Stimulated activated effector memory CD8-positive, alpha-beta T cell treated with anti-CD3 and anti-CD28 coated beads, Interleukin-12 subunit alpha, Interleukin-12 subunit beta, amount 100 ng/mL, for 72 hours (primary cell): Measurements from ENCODE around the gene GAS2L1.

Source experiments
- ATAC-seq: fragments of 150-1000 bp; cut with Tn5 transposase; 2 replicates; pipeline ENCODE4 v1.10.0; 2021
- DNase-seq, 2 donors: peaks; one replicate each; pipeline ENCODE4 v3.0.0; 2021 to 2022; ENCODE audit warnings: low spot score in 2 of 2
- H3K27ac Mint-ChIP-seq: one replicate; pipeline ENCODE4 v1.8.0; 2022; ENCODE audit warnings: mild to moderate bottlenecking, mixed read lengths
- H3K36me3 Mint-ChIP-seq: one replicate; pipeline ENCODE4 v1.8.0; 2022; ENCODE audit warnings: mild to moderate bottlenecking, mixed read lengths
- H3K4me1 Mint-ChIP-seq: one replicate; pipeline ENCODE4 v1.8.0; 2022; ENCODE audit warnings: mixed read lengths
- H3K4me3 Mint-ChIP-seq: one replicate; pipeline ENCODE4 v1.8.0; 2022; ENCODE audit warnings: mild to moderate bottlenecking, mixed read lengths
- H3K9me3 Mint-ChIP-seq: one replicate; pipeline ENCODE4 v1.8.0; 2022; ENCODE audit warnings: mixed read lengths

GAS2L1 gene

GRCh38 chr22:29312218-29313125, 6.0 kb downstream of the GAS2L1 start:
- Mint-ChIP-seq H3K4me3 (no peak overlapping the region), H3K4me1 (peaks cover 45% of the 10 kb centered on the region), H3K36me3 (no peaks in the 10 kb centered on the region), H3K27ac (peak overlapping the region; percentile 32), H3K9me3 (no peaks in the 10 kb centered on the region)
- no peak for DNase-seq
- ATAC-seq = no peak

DNA sequence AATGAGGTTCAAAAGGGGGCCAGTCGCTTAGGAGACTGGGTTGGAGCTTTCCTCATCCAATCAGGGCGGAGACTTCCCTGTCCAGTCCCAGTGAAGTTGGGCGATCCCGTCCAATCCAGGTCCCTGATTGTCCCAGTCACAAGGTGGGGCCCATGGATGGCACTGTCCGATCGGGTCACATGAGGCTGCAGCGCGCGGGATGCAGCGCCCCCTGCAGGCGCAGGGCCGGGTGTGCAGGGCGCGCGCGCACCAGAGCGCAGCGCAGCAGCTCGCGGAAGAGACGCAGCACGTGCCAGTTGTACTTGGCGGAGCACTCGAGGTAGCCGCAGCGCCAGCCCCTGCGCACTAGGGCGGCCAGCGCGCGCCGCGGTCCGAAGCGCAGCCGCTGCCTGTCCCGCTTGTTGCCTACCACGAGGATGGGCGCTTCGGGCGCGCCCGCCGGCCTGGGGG, 6.7 kb downstream of the GAS2L1 start:
- Mint-ChIP-seq H3K9me3 (no peaks in the 10 kb centered on the region), H3K4me1 (peaks cover 42% of the 10 kb centered on the region), H3K4me3 (peak overlapping the region; percentile 51), H3K36me3 (no peaks in the 10 kb centered on the region), H3K27ac (no peak overlapping the region)
- ATAC-seq = peak; percentile 27
- no peak for DNase-seq

DNA sequence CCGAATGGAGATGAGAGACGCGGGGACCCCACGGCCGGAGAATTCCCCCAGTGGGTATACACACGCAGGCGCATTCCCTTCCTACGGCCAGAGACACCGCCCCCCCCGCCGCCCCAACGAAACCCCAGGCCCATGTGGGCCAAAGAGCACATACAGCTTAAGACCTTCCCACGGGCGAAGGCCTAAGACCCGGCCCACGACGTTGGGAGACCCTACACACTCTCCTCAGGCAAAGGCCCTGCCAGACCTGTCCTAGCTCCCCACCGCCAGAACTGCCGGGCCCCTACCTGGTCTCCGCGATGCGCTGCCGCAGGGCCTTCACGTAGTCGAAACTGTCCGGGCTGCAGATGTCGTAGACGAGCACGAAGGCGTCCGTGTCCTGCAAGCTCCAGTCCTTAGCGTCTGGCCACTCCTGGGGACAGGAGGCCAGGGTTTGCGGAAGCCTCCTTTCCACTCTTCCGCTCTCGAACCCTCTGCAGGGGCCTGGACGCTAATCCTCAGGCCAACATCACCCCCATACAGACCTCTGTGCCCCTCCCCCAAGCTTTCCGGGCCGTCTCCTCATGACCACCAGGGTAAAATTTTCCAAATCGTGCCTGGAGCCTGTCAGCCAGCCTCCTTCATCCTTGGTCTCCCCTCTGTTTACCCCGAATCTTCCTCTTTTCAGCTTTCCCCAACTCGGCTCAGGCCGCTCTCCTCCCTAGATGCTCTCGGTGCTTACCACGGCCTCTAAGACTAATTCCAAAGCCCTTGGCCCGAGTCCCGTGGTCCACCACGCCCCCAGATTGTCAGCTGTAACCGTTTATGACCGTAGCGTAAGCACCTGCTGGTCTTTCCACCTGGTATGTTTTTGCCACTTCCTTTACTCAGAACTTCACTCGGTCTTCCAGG, 7.4 kb downstream of the GAS2L1 start:
- no peaks in the 10 kb centered on the region for H3K9me3 Mint-ChIP-seq
- ATAC-seq (no peak), DNase-seq (no peak)
- peaks cover 35% of the 10 kb centered on the region for H3K4me1 Mint-ChIP-seq
- peak overlapping the region; percentile 51 for H3K4me3 Mint-ChIP-seq
- H3K36me3 Mint-ChIP-seq = no peaks in the 10 kb centered on the region
- no peak overlapping the region for H3K27ac Mint-ChIP-seq

- Mint-ChIP-seq H3K9me3 (no peaks in the 10 kb centered on the region), H3K4me1 (peaks cover 26% of the 10 kb centered on the region), H3K4me3 (peak overlapping the region; percentile 51), H3K36me3 (no peaks in the 10 kb centered on the region), H3K27ac (no peak overlapping the region)
- DNase-seq (no peak), ATAC-seq (no peak)
Measured at GRCh38 chr22:29314537-29315285, 8.3 kb downstream of the GAS2L1 start.

- H3K27ac Mint-ChIP-seq = no peak within 1 kb of the TSS
Measured at GRCh38 chr22:29315286-29316140, 9.1 kb downstream of the GAS2L1 start, which contains the start of gene RASL10A. TSS of gene RASL10A (minus strand) at chr22:29315697. CDS start at chr22:29315246, 451 bp downstream.

DNA sequence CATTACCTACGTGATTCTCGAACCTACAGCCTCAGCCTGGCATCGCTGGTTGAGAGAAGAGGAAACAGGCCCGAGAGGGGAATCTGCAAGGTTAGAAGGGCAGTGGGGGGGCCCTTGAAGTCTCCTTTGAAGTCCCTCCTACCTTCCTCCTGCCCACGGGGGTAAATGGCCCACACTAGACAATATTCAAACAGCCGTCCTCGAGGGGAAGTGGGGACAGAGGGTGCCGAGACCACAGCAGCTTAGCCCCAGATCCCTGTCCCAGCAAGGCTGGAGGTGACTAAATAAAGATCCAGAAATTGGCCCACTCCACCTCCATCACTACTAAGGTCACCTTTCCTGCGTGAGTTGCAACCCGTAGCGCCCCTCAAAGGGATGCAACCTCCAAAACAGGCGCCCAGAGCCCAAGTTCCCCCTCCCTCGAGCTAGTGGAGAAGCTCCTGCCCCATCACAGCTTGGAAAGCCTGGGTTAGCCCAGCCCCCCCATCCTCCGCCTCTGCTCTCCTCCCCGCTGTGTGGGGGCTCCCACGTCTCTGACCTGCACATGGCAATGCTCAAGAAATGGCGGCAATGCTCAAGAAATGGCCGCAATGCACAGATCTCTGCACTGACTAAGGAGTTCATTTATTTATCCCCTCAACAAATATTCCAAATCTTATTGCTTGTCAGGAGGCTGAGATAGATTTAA, 9.8 kb downstream of the GAS2L1 start:
- Mint-ChIP-seq H3K4me1 (peaks cover 25% of the 10 kb centered on the region), H3K4me3 (no peak overlapping the region), H3K9me3 (no peaks in the 10 kb centered on the region), H3K27ac (no peak overlapping the region), H3K36me3 (no peaks in the 10 kb centered on the region)
- no peak for ATAC-seq
- DNase-seq = no peak

More at GRCh38 chr22:29315286-29316140, 9.1 kb downstream of the GAS2L1 start, which contains the start of gene RASL10A:
- H3K9me3 Mint-ChIP-seq = no peaks in the 10 kb centered on the region
- no peak for DNase-seq
- peak within 1 kb of the TSS; percentile 51 for H3K4me3 Mint-ChIP-seq
- H3K4me1 Mint-ChIP-seq = peaks cover 25% of the 10 kb centered on the region
- H3K36me3 Mint-ChIP-seq = no peaks in the 10 kb centered on the region
- no peak for ATAC-seq

DNA sequence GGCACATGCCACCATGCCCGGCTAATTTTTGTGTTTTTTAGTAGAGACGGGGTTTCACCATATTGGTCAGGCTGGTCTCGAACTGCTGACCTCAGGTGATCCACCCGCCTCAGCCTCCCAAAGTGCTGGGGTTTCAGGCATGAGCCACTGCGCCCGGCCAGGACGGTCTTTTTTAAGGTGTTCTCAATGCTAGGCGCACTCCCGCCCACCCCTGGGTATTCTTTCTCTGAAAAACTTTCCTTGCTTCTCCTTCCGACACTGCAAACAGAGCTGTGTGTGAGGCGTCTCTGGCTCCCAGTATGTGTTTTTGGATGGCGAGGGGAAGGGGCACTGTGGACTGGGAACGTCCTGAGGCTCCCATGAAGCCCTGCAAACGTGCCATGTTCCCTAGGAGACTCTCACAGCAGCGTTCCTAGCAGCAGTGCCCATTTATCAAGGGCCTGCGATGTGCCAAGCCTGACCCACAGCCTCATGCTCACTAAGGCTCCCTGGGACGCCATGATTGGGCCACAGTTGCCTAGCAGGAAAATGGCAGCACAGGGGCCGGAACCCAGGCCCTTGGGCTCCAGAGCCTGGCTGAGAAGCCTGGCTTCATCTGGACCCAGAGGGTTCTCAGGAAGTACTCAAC, 11.5 kb downstream of the GAS2L1 start:
- H3K9me3 Mint-ChIP-seq = no peaks in the 10 kb centered on the region
- H3K36me3 Mint-ChIP-seq = no peaks in the 10 kb centered on the region
- H3K27ac Mint-ChIP-seq = no peak overlapping the region
- ATAC-seq (no peak), DNase-seq (no peak)
- H3K4me1 Mint-ChIP-seq = peaks cover 18% of the 10 kb centered on the region
- no peak overlapping the region for H3K4me3 Mint-ChIP-seq

GRCh38 chr22:29319072-29319471, 12.6 kb downstream of the GAS2L1 start:
- ATAC-seq = no peak
- peaks cover 2% of the 10 kb centered on the region for H3K36me3 Mint-ChIP-seq
- no peak overlapping the region for H3K4me3 Mint-ChIP-seq
- H3K4me1 Mint-ChIP-seq = peaks cover 8% of the 10 kb centered on the region
- H3K27ac Mint-ChIP-seq = no peak overlapping the region
- DNase-seq = no peak
- no peaks in the 10 kb centered on the region for H3K9me3 Mint-ChIP-seq

DNA sequence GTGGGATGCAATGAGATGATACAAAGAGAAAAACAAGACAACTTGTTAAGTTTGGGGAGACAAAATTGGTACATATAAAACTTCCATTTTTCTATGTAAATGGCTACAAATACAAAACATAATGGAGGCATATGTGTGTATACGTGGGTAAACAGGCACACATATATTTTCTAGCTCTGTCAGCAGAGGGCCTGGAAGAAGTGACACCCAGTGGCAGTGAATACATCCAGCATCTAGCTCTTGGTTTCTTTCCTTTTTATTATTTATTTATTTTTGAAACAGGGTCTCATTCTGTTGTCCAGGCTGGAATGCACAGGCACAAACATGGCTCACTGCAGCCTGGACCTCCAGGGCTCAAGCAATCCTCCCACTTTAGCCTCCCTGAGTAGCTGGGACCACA, 14.1 kb downstream of the GAS2L1 start:
- DNase-seq = no peak
- no peak for ATAC-seq
- H3K27ac Mint-ChIP-seq = no peak overlapping the region
- H3K9me3 Mint-ChIP-seq = no peaks in the 10 kb centered on the region
- peaks cover 4% of the 10 kb centered on the region for H3K36me3 Mint-ChIP-seq
- no peak overlapping the region for H3K4me3 Mint-ChIP-seq
- no peaks in the 10 kb centered on the region for H3K4me1 Mint-ChIP-seq

DNA sequence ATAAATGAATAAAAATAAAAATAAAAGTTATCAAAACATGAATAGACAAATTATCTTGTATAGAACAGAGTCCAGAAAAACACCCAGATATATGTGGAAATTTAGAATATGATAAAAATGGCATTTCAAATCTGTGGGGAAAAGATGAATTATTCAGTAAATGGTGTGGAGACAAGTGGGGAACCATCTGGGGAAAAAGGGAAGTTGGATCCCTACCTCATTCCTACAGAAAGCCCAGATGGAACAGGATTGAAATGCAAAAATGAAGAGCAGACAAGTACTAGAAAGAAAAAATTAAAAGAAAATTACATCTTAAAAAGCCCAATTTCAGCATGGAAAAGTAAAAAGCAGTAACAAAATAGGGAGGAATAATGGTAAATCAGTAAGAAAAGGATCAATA, 17.2 kb downstream of the GAS2L1 start:
- Mint-ChIP-seq H3K36me3 (peaks cover 4% of the 10 kb centered on the region), H3K9me3 (no peaks in the 10 kb centered on the region), H3K4me3 (no peak overlapping the region), H3K27ac (peak overlapping the region; percentile 8), H3K4me1 (no peaks in the 10 kb centered on the region)
- DNase-seq (no peak), ATAC-seq (no peak)

GRCh38 chr22:29325356-29325755, 18.9 kb downstream of the GAS2L1 start:
- Mint-ChIP-seq H3K36me3 (peaks cover 10% of the 10 kb centered on the region), H3K9me3 (no peaks in the 10 kb centered on the region), H3K4me3 (no peak overlapping the region), H3K4me1 (no peaks in the 10 kb centered on the region), H3K27ac (no peak overlapping the region)
- DNase-seq = no peak
- ATAC-seq = no peak

DNA sequence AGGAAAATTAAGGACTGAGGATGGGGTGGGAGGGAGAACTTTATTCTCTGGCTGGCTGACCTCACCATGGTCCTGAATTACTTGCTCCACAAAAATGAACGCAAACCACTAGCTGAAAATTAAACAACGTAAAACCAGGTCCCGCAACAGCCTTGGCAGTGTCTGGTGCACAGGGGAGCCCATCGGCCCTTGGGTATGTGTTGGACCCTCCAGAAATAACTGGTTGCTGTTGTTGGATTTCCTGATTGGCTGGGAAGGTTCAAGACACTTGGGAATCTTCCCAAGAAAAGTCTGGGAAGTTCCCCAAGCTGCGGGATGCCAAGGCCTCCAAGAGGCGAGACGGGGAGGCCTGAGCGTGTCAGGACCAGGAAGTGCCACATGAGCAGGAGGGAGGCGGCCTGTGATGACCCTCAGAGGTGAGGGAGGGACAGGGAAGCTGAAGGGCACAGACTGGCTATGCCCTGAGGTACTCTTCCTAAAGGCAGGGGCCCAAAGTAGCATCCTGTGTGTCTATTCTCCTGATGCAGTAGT, 19.4 kb downstream of the GAS2L1 start:
- Mint-ChIP-seq H3K4me1 (no peaks in the 10 kb centered on the region), H3K9me3 (no peaks in the 10 kb centered on the region), H3K4me3 (no peak overlapping the region), H3K36me3 (peaks cover 10% of the 10 kb centered on the region), H3K27ac (no peak overlapping the region)
- ATAC-seq (no peak), DNase-seq (no peak)

DNA sequence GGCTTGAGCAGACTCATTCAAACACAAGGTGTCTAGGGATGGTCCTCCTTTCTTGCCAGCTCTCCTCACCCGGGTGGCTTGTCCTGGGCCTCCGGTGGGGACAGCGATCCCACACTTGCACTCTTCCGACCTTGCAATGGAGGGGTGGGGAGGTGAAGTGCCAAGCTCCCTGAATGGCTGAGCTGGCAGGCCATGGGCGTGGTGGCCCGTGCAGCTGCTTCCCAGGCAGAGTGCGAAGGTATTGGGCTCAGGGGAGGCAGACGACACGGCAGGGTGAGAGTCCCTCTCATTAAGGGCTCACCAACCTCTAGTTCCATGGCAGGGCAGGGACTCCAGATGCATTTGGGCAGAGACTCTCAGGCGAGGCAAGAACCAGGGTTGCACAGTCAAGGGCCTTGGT, 20.0 kb downstream of the GAS2L1 start:
- Mint-ChIP-seq H3K9me3 (no peaks in the 10 kb centered on the region), H3K36me3 (peaks cover 10% of the 10 kb centered on the region), H3K4me3 (no peak overlapping the region), H3K4me1 (no peaks in the 10 kb centered on the region), H3K27ac (no peak overlapping the region)
- DNase-seq (no peak), ATAC-seq (no peak)
